HFF-Myc (cell line): ENCODE results near the gene MEI4.

ENCODE experiments used
- DNase-seq: peaks from one replicate; pipeline ENCODE4 v3.0.0-alpha.2; 2011; ENCODE audit warnings: low read depth; ENCODE audit errors: extremely low read depth
- H3K4me3 ChIP-seq: replicated peaks from 2 replicates; pipeline ENCODE4 v1.5.1; 2011; ENCODE audit warnings: low read depth, mild to moderate bottlenecking, control low read depth, low read length
- TF ChIP-seq, protein P1 (sequence below): IDR thresholded peaks from 2 replicates; pipeline ENCODE4 v1.5.1; 2012; ENCODE audit warnings: mild to moderate bottlenecking, low read depth, low read length, control low read depth; ENCODE audit errors: missing control alignments

MEI4 gene

DNA sequence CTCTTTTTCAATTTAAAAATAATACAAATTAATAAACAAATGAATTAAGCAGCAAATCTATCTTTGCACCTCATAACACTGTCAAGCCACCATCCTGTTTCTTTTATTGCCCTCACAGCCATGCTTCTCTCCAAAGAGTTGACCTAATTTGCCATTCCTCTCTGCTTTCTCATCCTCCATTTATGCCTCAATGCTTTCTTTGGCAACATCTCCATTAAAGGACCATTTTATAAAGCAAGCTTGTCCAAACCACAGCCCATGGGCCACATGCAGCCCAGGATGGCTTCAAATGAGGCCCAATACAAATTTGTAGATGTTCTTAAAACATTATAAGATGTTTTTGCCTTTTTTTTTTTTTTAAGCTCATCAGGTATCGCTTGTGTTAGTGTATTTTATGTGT is 26.4 kb upstream of the MEI4 start:
- TF ChIP-seq, protein P1, sequence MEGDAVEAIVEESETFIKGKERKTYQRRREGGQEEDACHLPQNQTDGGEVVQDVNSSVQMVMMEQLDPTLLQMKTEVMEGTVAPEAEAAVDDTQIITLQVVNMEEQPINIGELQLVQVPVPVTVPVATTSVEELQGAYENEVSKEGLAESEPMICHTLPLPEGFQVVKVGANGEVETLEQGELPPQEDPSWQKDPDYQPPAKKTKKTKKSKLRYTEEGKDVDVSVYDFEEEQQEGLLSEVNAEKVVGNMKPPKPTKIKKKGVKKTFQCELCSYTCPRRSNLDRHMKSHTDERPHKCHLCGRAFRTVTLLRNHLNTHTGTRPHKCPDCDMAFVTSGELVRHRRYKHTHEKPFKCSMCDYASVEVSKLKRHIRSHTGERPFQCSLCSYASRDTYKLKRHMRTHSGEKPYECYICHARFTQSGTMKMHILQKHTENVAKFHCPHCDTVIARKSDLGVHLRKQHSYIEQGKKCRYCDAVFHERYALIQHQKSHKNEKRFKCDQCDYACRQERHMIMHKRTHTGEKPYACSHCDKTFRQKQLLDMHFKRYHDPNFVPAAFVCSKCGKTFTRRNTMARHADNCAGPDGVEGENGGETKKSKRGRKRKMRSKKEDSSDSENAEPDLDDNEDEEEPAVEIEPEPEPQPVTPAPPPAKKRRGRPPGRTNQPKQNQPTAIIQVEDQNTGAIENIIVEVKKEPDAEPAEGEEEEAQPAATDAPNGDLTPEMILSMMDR = no peak
- DNase-seq = no peak
- no peak overlapping the region for H3K4me3 ChIP-seq

DNA sequence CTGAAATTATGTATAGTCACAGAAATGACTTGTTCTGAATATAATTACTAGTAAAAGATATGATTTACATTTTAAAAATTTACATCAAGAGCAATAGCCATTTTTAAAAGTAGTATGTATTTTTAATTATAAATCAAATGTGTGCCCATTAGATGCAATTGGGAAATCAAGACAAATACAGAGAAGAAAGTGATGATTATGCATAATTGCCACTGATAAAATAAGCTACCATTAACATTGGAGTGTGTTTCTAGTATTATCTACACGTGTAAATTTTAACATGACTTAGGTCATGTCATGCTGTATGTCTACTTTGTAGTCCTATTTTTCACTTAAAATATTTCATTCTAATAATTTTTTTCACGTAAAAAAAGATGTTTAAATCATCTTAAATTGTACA is 22.8 kb upstream of the MEI4 start:
- no peak overlapping the region for H3K4me3 ChIP-seq
- no peak for DNase-seq
- TF ChIP-seq, protein P1 = no peak

DNA sequence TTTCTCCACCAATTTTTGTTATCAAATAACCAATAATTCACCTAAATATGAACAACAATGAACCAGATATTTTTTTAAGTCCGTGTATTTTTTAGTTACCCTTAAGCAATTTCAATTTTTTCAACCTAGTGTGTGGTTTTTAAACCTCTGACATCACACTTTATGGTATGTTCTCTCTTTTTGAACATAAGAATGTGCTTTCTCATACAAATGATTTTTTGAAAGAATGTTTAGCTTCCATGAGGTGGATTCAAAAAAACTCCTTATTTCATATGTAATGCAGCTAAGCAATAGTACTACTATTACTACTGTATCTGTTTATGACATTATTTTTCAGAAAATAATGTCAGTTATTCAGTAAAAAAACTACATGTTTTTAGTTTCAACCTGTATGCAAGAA is 19.4 kb upstream of the MEI4 start:
- no peak for DNase-seq
- H3K4me3 ChIP-seq = no peak overlapping the region
- TF ChIP-seq, protein P1 = no peak

DNA sequence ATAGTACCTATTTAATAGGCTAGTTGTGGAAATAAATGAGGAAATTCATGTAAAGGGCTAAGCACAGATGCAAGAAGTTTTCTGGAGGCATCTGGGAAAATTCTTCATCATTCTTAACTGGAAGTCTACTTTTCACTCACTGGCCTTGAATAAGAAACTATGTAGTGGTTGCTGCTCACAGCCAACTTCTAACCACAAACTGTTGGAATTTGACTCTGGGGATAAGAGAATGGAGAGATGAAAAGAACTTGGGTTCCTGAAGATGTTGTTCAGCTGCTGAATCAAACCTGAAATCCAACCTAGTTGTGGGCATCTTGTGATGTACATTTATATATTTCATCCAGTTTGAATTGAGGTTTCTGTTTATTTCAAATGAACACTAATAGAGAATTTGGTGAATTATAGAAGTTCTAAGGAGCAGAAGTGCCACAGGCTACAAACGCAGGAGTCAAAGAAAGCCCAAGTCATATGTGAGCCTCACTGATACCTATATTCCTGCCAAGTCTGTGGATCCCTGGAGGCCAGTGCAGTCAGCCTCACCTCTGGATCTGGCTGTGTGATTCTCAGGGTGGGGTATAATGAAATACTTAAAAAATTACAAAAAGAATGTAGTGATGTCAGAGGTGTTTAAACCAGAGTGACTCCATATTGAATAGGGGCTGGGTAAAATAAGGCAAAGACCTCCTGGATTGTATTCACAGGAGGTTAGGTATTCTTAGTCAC is 18.7 kb upstream of the MEI4 start:
- no peak for DNase-seq
- no peak overlapping the region for H3K4me3 ChIP-seq
- TF ChIP-seq, protein P1 = no peak

DNA sequence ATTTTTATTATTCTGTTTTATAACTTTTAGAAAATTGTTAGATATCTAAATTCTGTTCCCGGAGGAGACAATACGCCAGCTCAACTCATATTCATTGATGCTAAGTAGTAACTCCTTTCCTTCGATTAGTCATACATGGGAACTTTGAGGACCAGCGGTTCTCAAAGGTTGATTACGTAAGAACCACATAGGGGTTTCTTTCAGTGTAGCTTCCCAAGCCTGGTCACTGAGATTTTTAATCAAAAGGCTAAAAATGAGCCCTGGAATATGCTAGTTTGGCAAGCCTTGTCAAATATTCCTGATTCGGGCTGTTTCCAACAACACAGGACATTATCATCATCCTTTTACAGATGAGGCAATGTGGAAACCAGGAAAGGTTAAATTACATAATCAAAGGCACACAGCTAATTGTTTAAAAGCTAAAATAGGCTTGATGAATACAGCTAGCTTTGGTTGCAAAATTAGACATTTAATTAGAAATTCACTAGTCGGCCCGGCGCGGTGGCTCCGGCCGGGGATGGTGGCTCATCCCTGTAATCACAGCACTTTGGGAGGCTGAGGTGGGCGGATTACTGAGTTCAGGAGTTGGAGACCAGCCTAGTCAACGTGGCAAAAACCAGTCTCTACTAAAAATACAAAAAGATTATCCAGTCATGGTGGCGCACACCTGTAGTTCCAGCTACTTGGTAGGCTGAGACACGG is 14.6 kb upstream of the MEI4 start:
- TF ChIP-seq, protein P1 = no peak
- DNase-seq = no peak

DNA sequence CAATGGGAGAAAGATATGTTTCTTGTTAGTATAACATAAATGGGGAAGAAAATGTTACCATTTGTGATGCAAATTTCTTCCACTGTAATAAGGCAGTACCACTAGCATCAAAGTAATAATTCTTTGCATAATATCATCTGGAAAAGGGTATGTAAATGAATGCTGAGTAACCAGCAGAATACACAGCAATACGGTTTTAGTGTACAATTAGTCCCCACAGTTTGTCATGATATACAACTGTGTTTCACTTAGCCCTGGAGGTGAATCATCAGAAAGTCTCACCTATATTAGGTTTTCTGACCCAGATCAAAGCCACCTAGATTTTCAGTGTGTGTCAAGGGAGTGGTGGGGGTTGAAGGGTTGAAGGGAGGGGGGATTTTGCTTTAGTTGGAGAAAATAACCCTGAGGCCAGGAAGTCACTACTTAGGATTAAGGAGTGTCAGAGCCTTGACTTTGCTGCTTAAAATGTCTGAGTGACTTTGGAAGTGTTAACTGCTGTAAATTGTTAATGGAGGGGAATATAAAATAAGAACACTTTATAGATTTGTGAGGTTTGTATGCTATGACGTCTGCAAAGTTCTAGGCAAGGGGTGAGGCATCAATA is 8.6 kb upstream of the MEI4 start:
- TF ChIP-seq, protein P1 = no peak
- H3K4me3 ChIP-seq = no peak overlapping the region
- DNase-seq = no peak

More for the DNA sequence above, 14.6 kb upstream of the MEI4 start:
- no peak overlapping the region for H3K4me3 ChIP-seq
